HepG2 (cell line): ENCODE results near the gene PDLIM5. TPM values are rescaled to one million over a fixed set of nuclear protein-coding genes. Genes with fewer than 3 reads are reported as not detected.

Experiments
- ETV5 ChIP-seq: IDR thresholded peaks from 2 replicates; pipeline ENCODE4 v1.6.1; 2018; ENCODE audit warnings: missing biosample characterization, missing genetic modification reagents, inconsistent platforms, borderline replicate concordance
- GZF1 ChIP-seq: sonication (generic); formaldehyde crosslinking; IDR thresholded peaks from 2 replicates; pipeline ENCODE4 v1.5.1; 2020; ENCODE audit warnings: mild to moderate bottlenecking, missing genetic modification reagents
- ZNF598 ChIP-seq: sonication (generic); formaldehyde crosslinking; IDR thresholded peaks from 2 replicates; pipeline ENCODE4 v1.5.1; 2020; ENCODE audit warnings: mild to moderate bottlenecking, missing genetic modification reagents, borderline replicate concordance
- ZNF678 ChIP-seq: sonication (generic); formaldehyde crosslinking; IDR thresholded peaks from 2 replicates; pipeline ENCODE4 v1.4.0; 2020; ENCODE audit warnings: mild to moderate bottlenecking, missing genetic modification reagents
- polyA plus RNA-seq, 8 experiments: library from polyadenylated mRNA; depleted of rRNA in 3 of 8; stranded (reverse) in 7 of 8; unstranded in 1 of 8; fragments of >200 nt; fragmentation: Illumina TruSeq in 4 of 8; extraction: Trizol in 4 of 8; gene quantifications; 2 replicates each; pipeline versions ENCODE4 v1.2.1 to v1.2.3, GENCODE V29; 2011 to 2016; ENCODE audit warnings: low read depth in 4 of 8, missing spikeins in 1 of 8, mixed read lengths in 1 of 8; ENCODE audit not compliant: insufficient read depth in 1 of 8
- total RNA-seq, 5 experiments: library from RNA; depleted of rRNA; stranded (reverse); fragments of >200 nt; fragmentation: Illumina TruSeq; extraction: Trizol; gene quantifications; 2 replicates each; pipeline ENCODE4 v1.2.3, GENCODE V29; 2016; ENCODE audit warnings: low read depth in 1 of 5
- TF ChIP-seq, protein P1 (sequence below): sonication (generic); formaldehyde crosslinking; conservative IDR thresholded peaks from 2 replicates; pipeline ENCODE4 v1.8.0; 2022; ENCODE audit warnings: mild to moderate bottlenecking, moderate library complexity, missing genetic modification reagents
- TF ChIP-seq, protein P2 (sequence below): sonication (generic); formaldehyde crosslinking; IDR thresholded peaks from 2 replicates; pipeline ENCODE4 v1.5.1; 2020; ENCODE audit warnings: mild to moderate bottlenecking, missing genetic modification reagents, moderate library complexity
- TF ChIP-seq, protein P3 (sequence below): IDR thresholded peaks from 2 replicates; pipeline ENCODE4 v1.4.0; 2020; ENCODE audit warnings: mild to moderate bottlenecking, missing genetic modification reagents
- TF ChIP-seq, protein P4 (sequence below): sonication (generic); formaldehyde crosslinking; IDR thresholded peaks from 2 replicates; pipeline ENCODE4 v1.5.0; 2020; ENCODE audit warnings: mild to moderate bottlenecking, missing genetic modification reagents
- TF ChIP-seq, protein P5 (sequence below): sonication (generic); formaldehyde crosslinking; IDR thresholded peaks from 2 replicates; pipeline ENCODE4 v1.5.1; 2020; ENCODE audit warnings: mild to moderate bottlenecking, missing genetic modification reagents, borderline replicate concordance
- TF ChIP-seq, protein P6 (sequence below): sonication (generic); formaldehyde crosslinking; IDR thresholded peaks from 2 replicates; pipeline ENCODE4 v1.5.0; 2020; ENCODE audit warnings: mild to moderate bottlenecking, missing genetic modification reagents, borderline replicate concordance

Gene PDLIM5
- total and polyA plus RNA-seq, 2 of the 13 experiments (the other 11 are each of a cell fraction or from before 2014, with no cell fraction given), result 52.8 to 119 TPM

DNA sequence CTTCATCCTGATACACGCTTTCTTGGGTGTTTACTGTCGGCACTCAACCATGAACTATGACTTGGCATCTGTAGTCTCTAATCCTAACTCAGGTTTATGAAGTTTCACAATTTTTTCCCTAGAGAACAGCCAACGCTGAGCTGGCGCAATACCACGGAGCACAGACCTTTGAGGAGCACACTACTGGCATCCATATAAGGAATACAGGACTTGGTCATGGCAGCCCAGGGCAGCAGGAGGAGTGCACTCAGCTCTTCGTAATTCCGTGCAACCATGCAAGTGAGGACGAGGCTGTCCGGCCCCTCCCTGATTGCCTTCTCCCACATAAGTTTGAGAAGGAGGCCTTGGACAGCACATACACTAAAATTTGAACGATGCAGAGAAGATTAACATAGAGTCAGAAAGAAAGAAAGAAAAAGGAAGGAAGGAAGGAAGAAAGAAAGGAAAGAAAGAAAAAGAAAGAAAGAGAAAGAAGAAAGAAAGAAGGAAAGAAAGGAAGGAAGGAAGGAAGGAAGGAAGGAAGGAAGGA, 41.0 kb upstream of the PDLIM5 start (continued):
- TF ChIP-seq, protein P1, sequence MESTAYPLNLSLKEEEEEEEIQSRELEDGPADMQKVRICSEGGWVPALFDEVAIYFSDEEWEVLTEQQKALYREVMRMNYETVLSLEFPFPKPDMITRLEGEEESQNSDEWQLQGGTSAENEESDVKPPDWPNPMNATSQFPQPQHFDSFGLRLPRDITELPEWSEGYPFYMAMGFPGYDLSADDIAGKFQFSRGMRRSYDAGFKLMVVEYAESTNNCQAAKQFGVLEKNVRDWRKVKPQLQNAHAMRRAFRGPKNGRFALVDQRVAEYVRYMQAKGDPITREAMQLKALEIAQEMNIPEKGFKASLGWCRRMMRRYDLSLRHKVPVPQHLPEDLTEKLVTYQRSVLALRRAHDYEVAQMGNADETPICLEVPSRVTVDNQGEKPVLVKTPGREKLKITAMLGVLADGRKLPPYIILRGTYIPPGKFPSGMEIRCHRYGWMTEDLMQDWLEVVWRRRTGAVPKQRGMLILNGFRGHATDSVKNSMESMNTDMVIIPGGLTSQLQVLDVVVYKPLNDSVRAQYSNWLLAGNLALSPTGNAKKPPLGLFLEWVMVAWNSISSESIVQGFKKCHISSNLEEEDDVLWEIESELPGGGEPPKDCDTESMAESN, result peak; percentile 58; the same call in 1 of the 2 replicates
- TF ChIP-seq ETV5 (CRISPR knock-in tag) (no peak), GZF1 (no peak), ZNF598 (no peak), ZNF678 (CRISPR knock-in tag) (no peak)
- TF ChIP-seq, protein P2, sequence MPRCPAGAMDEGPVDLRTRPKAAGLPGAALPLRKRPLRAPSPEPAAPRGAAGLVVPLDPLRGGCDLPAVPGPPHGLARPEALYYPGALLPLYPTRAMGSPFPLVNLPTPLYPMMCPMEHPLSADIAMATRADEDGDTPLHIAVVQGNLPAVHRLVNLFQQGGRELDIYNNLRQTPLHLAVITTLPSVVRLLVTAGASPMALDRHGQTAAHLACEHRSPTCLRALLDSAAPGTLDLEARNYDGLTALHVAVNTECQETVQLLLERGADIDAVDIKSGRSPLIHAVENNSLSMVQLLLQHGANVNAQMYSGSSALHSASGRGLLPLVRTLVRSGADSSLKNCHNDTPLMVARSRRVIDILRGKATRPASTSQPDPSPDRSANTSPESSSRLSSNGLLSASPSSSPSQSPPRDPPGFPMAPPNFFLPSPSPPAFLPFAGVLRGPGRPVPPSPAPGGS (CRISPR knock-in tag), result no peak
- TF ChIP-seq, protein P3, sequence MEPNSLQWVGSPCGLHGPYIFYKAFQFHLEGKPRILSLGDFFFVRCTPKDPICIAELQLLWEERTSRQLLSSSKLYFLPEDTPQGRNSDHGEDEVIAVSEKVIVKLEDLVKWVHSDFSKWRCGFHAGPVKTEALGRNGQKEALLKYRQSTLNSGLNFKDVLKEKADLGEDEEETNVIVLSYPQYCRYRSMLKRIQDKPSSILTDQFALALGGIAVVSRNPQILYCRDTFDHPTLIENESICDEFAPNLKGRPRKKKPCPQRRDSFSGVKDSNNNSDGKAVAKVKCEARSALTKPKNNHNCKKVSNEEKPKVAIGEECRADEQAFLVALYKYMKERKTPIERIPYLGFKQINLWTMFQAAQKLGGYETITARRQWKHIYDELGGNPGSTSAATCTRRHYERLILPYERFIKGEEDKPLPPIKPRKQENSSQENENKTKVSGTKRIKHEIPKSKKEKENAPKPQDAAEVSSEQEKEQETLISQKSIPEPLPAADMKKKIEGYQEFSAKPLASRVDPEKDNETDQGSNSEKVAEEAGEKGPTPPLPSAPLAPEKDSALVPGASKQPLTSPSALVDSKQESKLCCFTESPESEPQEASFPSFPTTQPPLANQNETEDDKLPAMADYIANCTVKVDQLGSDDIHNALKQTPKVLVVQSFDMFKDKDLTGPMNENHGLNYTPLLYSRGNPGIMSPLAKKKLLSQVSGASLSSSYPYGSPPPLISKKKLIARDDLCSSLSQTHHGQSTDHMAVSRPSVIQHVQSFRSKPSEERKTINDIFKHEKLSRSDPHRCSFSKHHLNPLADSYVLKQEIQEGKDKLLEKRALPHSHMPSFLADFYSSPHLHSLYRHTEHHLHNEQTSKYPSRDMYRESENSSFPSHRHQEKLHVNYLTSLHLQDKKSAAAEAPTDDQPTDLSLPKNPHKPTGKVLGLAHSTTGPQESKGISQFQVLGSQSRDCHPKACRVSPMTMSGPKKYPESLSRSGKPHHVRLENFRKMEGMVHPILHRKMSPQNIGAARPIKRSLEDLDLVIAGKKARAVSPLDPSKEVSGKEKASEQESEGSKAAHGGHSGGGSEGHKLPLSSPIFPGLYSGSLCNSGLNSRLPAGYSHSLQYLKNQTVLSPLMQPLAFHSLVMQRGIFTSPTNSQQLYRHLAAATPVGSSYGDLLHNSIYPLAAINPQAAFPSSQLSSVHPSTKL (CRISPR knock-in tag), result peak; percentile 83
- TF ChIP-seq, protein P4, sequence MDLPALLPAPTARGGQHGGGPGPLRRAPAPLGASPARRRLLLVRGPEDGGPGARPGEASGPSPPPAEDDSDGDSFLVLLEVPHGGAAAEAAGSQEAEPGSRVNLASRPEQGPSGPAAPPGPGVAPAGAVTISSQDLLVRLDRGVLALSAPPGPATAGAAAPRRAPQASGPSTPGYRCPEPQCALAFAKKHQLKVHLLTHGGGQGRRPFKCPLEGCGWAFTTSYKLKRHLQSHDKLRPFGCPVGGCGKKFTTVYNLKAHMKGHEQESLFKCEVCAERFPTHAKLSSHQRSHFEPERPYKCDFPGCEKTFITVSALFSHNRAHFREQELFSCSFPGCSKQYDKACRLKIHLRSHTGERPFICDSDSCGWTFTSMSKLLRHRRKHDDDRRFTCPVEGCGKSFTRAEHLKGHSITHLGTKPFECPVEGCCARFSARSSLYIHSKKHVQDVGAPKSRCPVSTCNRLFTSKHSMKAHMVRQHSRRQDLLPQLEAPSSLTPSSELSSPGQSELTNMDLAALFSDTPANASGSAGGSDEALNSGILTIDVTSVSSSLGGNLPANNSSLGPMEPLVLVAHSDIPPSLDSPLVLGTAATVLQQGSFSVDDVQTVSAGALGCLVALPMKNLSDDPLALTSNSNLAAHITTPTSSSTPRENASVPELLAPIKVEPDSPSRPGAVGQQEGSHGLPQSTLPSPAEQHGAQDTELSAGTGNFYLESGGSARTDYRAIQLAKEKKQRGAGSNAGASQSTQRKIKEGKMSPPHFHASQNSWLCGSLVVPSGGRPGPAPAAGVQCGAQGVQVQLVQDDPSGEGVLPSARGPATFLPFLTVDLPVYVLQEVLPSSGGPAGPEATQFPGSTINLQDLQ (CRISPR knock-in tag), result no peak
- TF ChIP-seq, protein P5, sequence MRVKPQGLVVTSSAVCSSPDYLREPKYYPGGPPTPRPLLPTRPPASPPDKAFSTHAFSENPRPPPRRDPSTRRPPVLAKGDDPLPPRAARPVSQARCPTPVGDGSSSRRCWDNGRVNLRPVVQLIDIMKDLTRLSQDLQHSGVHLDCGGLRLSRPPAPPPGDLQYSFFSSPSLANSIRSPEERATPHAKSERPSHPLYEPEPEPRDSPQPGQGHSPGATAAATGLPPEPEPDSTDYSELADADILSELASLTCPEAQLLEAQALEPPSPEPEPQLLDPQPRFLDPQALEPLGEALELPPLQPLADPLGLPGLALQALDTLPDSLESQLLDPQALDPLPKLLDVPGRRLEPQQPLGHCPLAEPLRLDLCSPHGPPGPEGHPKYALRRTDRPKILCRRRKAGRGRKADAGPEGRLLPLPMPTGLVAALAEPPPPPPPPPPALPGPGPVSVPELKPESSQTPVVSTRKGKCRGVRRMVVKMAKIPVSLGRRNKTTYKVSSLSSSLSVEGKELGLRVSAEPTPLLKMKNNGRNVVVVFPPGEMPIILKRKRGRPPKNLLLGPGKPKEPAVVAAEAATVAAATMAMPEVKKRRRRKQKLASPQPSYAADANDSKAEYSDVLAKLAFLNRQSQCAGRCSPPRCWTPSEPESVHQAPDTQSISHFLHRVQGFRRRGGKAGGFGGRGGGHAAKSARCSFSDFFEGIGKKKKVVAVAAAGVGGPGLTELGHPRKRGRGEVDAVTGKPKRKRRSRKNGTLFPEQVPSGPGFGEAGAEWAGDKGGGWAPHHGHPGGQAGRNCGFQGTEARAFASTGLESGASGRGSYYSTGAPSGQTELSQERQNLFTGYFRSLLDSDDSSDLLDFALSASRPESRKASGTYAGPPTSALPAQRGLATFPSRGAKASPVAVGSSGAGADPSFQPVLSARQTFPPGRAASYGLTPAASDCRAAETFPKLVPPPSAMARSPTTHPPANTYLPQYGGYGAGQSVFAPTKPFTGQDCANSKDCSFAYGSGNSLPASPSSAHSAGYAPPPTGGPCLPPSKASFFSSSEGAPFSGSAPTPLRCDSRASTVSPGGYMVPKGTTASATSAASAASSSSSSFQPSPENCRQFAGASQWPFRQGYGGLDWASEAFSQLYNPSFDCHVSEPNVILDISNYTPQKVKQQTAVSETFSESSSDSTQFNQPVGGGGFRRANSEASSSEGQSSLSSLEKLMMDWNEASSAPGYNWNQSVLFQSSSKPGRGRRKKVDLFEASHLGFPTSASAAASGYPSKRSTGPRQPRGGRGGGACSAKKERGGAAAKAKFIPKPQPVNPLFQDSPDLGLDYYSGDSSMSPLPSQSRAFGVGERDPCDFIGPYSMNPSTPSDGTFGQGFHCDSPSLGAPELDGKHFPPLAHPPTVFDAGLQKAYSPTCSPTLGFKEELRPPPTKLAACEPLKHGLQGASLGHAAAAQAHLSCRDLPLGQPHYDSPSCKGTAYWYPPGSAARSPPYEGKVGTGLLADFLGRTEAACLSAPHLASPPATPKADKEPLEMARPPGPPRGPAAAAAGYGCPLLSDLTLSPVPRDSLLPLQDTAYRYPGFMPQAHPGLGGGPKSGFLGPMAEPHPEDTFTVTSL (CRISPR knock-in tag), result peak; percentile 47; the same call in 1 of the 2 replicates
- TF ChIP-seq, protein P6, sequence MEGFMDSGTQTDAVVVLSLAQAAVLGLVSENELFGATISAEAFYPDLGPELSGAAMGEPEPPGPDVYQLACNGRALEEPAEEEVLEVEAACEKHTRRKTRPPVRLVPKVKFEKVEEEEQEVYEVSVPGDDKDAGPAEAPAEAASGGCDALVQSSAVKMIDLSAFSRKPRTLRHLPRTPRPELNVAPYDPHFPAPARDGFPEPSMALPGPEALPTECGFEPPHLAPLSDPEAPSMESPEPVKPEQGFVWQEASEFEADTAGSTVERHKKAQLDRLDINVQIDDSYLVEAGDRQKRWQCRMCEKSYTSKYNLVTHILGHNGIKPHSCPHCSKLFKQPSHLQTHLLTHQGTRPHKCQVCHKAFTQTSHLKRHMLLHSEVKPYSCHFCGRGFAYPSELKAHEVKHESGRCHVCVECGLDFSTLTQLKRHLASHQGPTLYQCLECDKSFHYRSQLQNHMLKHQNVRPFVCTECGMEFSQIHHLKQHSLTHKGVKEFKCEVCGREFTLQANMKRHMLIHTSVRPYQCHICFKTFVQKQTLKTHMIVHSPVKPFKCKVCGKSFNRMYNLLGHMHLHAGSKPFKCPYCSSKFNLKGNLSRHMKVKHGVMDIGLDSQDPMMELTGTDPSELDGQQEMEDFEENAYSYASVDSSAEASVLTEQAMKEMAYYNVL (CRISPR knock-in tag), result peak; percentile 73; the same call in 1 of the 2 replicates
